ENCODE data around the gene AAMP.

Gene AAMP

DNA sequence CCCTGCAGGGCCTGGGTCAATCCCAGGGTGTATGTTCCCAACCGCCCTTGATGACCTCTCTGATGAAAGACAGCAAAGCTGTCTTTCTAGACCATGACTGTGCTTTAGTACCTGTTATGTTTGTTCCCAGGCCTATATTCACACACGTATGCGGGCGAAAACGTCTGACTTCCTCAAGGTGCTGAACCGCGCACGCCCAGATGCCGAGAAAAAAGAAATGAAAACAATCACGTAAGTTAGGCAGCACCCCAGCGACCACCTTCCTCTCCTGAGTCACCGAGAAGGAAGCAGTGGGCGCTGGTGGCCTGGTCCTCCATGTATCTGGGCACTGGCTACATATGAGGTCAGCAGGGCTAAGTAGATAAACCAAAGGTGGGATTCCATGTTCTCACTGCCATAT, 20.2 kb downstream of the AAMP start:
- no peak for TF ChIP-seq CTCF (IDR thresholded peaks at IDR 0.05)
- no peak for TF ChIP-seq ZFX (IDR thresholded peaks at IDR 0.05; ENCODE audit: borderline replicate concordance)
- H3K27ac ChIP-seq: no peak overlapping the region

- H3K27ac ChIP-seq: no peak overlapping the region
- TF ChIP-seq CTCF (IDR thresholded peaks at IDR 0.05) (no peak), ZFX (IDR thresholded peaks at IDR 0.05; ENCODE audit: borderline replicate concordance) (no peak)
These were observed 24.7 kb downstream of the AAMP start for GRCh38 chr2:218245214-218245613.

DNA sequence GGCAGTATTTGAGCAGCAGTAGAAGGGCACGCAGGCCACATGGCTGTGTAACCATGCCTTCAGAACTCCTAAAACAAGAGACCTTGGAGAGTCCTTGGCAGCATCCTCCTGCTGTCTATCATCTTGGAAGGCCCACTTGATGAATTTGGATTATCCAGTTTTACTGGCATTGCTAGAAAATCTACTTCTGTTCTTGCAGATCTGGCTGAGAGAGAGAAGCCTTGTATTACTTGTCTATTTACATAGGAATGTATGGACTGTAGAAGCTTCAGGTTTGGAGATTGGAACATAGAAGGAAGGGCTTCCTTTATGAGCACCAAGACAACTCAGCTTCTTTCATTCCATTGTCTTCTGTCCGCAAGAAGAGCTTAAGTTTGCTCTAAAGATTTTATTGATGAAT, 25.3 kb downstream of the AAMP start:
- TF ChIP-seq CTCF (IDR thresholded peaks at IDR 0.05) (no peak), ZFX (IDR thresholded peaks at IDR 0.05; ENCODE audit: borderline replicate concordance) (no peak)
- H3K27ac ChIP-seq: no peak overlapping the region

- no peak overlapping the region for H3K27ac ChIP-seq
- TF ChIP-seq CTCF (IDR thresholded peaks at IDR 0.05): no peak
- no peak for TF ChIP-seq ZFX (IDR thresholded peaks at IDR 0.05; ENCODE audit: borderline replicate concordance)
These were observed 25.7 kb downstream of the AAMP start for GRCh38 chr2:218244204-218244603.

- no peak overlapping the region for H3K27ac ChIP-seq
- TF ChIP-seq CTCF (IDR thresholded peaks at IDR 0.05) (no peak), ZFX (IDR thresholded peaks at IDR 0.05; ENCODE audit: borderline replicate concordance) (no peak)
These were observed 31.1 kb downstream of the AAMP start for GRCh38 chr2:218238887-218239286.

- H3K27ac ChIP-seq: no peak overlapping the region
- no peak for TF ChIP-seq ZFX (IDR thresholded peaks at IDR 0.05; ENCODE audit: borderline replicate concordance)
- no peak for TF ChIP-seq CTCF (IDR thresholded peaks at IDR 0.05)
These were observed 33.1 kb downstream of the AAMP start for GRCh38 chr2:218236829-218237228.

DNA sequence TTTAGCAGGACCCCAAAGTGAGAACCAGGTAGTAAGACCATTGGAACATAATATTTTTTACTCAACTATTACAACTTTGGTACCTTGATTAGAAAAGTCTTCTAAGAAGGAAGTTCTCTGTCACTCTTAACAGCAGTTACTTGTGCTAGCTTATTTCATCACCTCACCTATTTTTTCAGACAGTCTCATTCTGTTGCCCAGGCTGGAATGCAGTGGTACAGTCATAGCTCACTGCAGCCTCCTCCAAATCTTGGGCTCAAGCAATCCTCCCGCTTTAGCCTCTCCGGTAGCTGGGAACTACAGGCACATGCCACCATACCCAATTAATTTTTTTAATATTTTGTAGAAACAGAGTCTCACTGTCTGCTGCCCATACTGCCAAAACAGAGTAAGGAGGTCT, 34.9 kb downstream of the AAMP start:
- H3K27ac ChIP-seq: no peak overlapping the region
- TF ChIP-seq CTCF (IDR thresholded peaks at IDR 0.05) (no peak), ZFX (IDR thresholded peaks at IDR 0.05; ENCODE audit: borderline replicate concordance) (no peak)

Data from 22Rv1 (cell line).